ENCODE measurements around the gene C10orf90. TPM values are rescaled to one million over a fixed set of nuclear protein-coding genes. Genes with fewer than 3 reads are reported as not detected.

C10orf90 gene
- total and polyA plus RNA-seq, 2 of the 8 experiments (the other 6 are each of a cell fraction or from before 2014, with no cell fraction given): 0.21 TPM; not detected in 1

- no peak overlapping the region for H3K4ac ChIP-seq (replicated peaks; ENCODE audit: insufficient read length, low read depth, low read length)
- H4K20me1 ChIP-seq (replicated peaks in 1 of 2; ENCODE audit: control insufficient read depth in 1 of 2, insufficient read depth in 2 of 2, low read length in 2 of 2): no peaks in the 10 kb centered on the region
- no peak overlapping the region for H2BK120ac ChIP-seq (replicated peaks; ENCODE audit: low read depth, low read length)
- H3K4me3 ChIP-seq (ENCODE audit: extremely low read depth in 1 of 4, insufficient read depth in 2 of 4, low read depth in 3 of 4, low read length in 4 of 4): no peak overlapping the region
- H3K4me2 ChIP-seq (ENCODE audit: insufficient read depth in 1 of 2, low read depth in 2 of 2, low read length in 2 of 2): no peak overlapping the region
- no peak overlapping the region for H2BK15ac ChIP-seq (ENCODE audit: low read length)
- H2BK5ac ChIP-seq (ENCODE audit: low read depth, low read length): no peak overlapping the region
- no peaks in the 10 kb centered on the region for H3K23me2 ChIP-seq (ENCODE audit: low read depth, low read length)
- H2BK12ac ChIP-seq (ENCODE audit: low read depth, low read length): no peak overlapping the region
- H3K18ac ChIP-seq (ENCODE audit: extremely low read depth, low read length): no peak overlapping the region
- no peaks in the 10 kb centered on the region for H3K9me3 ChIP-seq (ENCODE audit: insufficient read depth in 2 of 2, low read depth in 1 of 2, low read length in 1 of 2)
- H2AK5ac ChIP-seq (ENCODE audit: low read depth, low read length): no peak overlapping the region
- no peaks in the 10 kb centered on the region for H3K36me3 ChIP-seq (ENCODE audit: control insufficient read depth in 2 of 4, insufficient read depth in 4 of 4, low read length in 3 of 4)
- H3K14ac ChIP-seq (ENCODE audit: insufficient read length): no peak overlapping the region
- CTCF ChIA-PET (ENCODE audit: partially characterized antibody): no interaction called here
- POLR2A ChIA-PET (ENCODE audit: partially characterized antibody): interaction anchor here (0.9 to 1.2 kb wide), 2 partner anchors 9 to 46 kb away, joined by 3 read pairs; no protein-coding TSS in a partner anchor
- H3K79me2 ChIP-seq (ENCODE audit: control insufficient read depth in 1 of 2, insufficient read depth in 2 of 2, low read length in 2 of 2): no peaks in the 10 kb centered on the region
- H2BK20ac ChIP-seq (ENCODE audit: low read length): no peak overlapping the region
- H3K56ac ChIP-seq (replicated peaks; ENCODE audit: insufficient read length, low read depth, low read length): no peak overlapping the region
- no peak overlapping the region for H4K91ac ChIP-seq (replicated peaks; ENCODE audit: insufficient read length, low read length)
- 93% methylated on average over 4 of the region's 4 CpGs; no CpG with 5 or more reads in 1 of the 2 experiments for WGBS, 2 experiments (ENCODE audit: extremely low coverage in 1 of 2, insufficient coverage in 1 of 2, insufficient read length in 1 of 2, insufficient replicate concordance in 2 of 2, low coverage in 1 of 2, low lambda C conversion rate in 2 of 2, missing lambda C conversion rate in 1 of 2)
- H3K9ac ChIP-seq (replicated peaks in 1 of 4; ENCODE audit: extremely low read depth in 1 of 4, low read depth in 3 of 4, low read length in 3 of 4): no peak overlapping the region
- H2AFZ ChIP-seq (ENCODE audit: low read length): no peak overlapping the region
- DNase-seq (ENCODE audit: low read depth in 1 of 2, low spot score in 2 of 2): no peak
- no peak overlapping the region for H4K5ac ChIP-seq (ENCODE audit: insufficient read length, low read depth, low read length)
- no peak overlapping the region for H3K27ac ChIP-seq (ENCODE audit: low read depth, low read length)
- FAIRE-seq: no peak
- no peaks in the 10 kb centered on the region for H3K27me3 ChIP-seq (replicated peaks in 1 of 4; ENCODE audit: control insufficient read depth in 3 of 4, extremely low read depth in 1 of 4, insufficient read depth in 3 of 4, low read length in 3 of 4)
- no peak overlapping the region for H3K23ac ChIP-seq (ENCODE audit: insufficient read length)
- no peaks in the 10 kb centered on the region for H3K4me1 ChIP-seq (replicated peaks in 1 of 4; ENCODE audit: control insufficient read depth in 3 of 4, insufficient read depth in 4 of 4, low read length in 3 of 4)
- no peaks in the 10 kb centered on the region for H3K79me1 ChIP-seq (ENCODE audit: low read depth, low read length)
- H4K8ac ChIP-seq (ENCODE audit: extremely low read depth, insufficient read depth, low read length): no peak overlapping the region
- TF ChIP-seq CBX5 (IDR thresholded peaks at IDR 0.05; ENCODE audit: low read depth, low read length): no peak
- no peak for TF ChIP-seq RFX5 (IDR thresholded peaks at IDR 0.05; ENCODE audit: borderline replicate concordance, low read depth, low read length)
- TF ChIP-seq BCL11A (IDR thresholded peaks at IDR 0.05; ENCODE audit: low read depth in 2 of 2, low read length in 2 of 2): no peak
- no peak for TF ChIP-seq SP4 (IDR thresholded peaks at IDR 0.05; ENCODE audit: low read length)
- no peak for TF ChIP-seq POU5F1 (IDR thresholded peaks at IDR 0.05; ENCODE audit: low read depth, low read length)
- TF ChIP-seq PHF8 (conservative IDR thresholded peaks at IDR 0.05; ENCODE audit: low read depth, low read length): no peak
Observed at GRCh38 chr10:126665207-126665606, 5.3 kb downstream of the C10orf90 start.

All from H1 (cell line).